Esophagus squamous epithelium (tissue), 5 donors: ENCODE results near the gene PLEKHB2. TPM values are rescaled to one million over a fixed set of nuclear protein-coding genes. Genes with fewer than 3 reads are reported as not detected.
A peak's percentile ranks its signal among the peaks of the same experiment; 100 is the strongest.

Source experiments
- DNase-seq: peaks from one replicate; lab custom pipeline; 2025; lab: John Stamatoyannopoulos, UW
- H3K27ac ChIP-seq, 4 donors: fragments of 200-600 bp; sonication (generic); one replicate each; pipeline ENCODE4 v1.5.1; 2016 to 2019; ENCODE audit warnings: mild to moderate bottlenecking in 1 of 4
- H3K27me3 ChIP-seq, 4 donors: fragments of 200-600 bp; sonication (generic); 1 replicate in 3 of 4; 2 replicates in 1 of 4; pipeline versions ENCODE4 v1.5.1 to v1.6.0; 2017 to 2021; ENCODE audit warnings: antibody characterized with exemption in 1 of 4
- H3K36me3 ChIP-seq, 3 donors: fragments of 200-600 bp; sonication (generic); one replicate each; pipeline ENCODE4 v1.5.1; 2016 to 2019
- H3K4me1 ChIP-seq, 3 donors: fragments of 200-600 bp; sonication (generic); one replicate each; pipeline ENCODE4 v1.5.1; 2017 to 2019
- H3K4me3 ChIP-seq, 4 donors: fragments of 200-600 bp; sonication (generic); 1 replicate in 3 of 4; 2 replicates in 1 of 4; pipeline ENCODE4 v1.5.1; 2016 to 2019; ENCODE audit warnings: mild to moderate bottlenecking in 2 of 4, moderate library complexity in 1 of 4
- H3K9me3 ChIP-seq, 3 donors: fragments of 200-600 bp; sonication (generic); one replicate each; pipeline ENCODE4 v1.5.1; 2016 to 2019
- CTCF ChIP-seq, 6 experiments: fragments of 450-650 bp in 4 of 6; fragments of 200-600 bp in 2 of 6; sonication (generic) in 2 of 6; IDR thresholded peaks; one replicate each; pipeline ENCODE4 v1.5.1; 2016 to 2019; ENCODE audit warnings: antibody characterized with exemption in 6 of 6, mild to moderate bottlenecking in 4 of 6, moderate library complexity in 4 of 6
- POLR2A ChIP-seq, 4 donors: fragments of 450-650 bp; IDR thresholded peaks; one replicate each; pipeline ENCODE4 v1.6.1; 2017; ENCODE audit warnings: antibody characterized with exemption in 4 of 4, mild to moderate bottlenecking in 4 of 4, moderate library complexity in 3 of 4
- WGBS, 2 donors: methylation state at CpG; one replicate each; pipeline ENCODE4 v1.1.5; 2018; 5-methylcytosine and 5-hydroxymethylcytosine counted together
- intact Hi-C: fragments of 100-400 bp; cut with DNase I; formaldehyde crosslinking; loops from one replicate; pipeline ENCODE4 v1.15.0; 2022
- total RNA-seq, 4 donors: library from RNA; depleted of rRNA; stranded (reverse); fragments of >200 nt; gene quantifications; one replicate each; pipeline ENCODE4 v1.1.0, GENCODE V29; 2016
- donor health status: DM: yes; HTN: yes; CAD: no.

Gene PLEKHB2
- total RNA-seq, 4 donors from 2014 or later, result 36.3 to 75.8 (median 47.4) TPM

- Histone ChIP-seq H3K27ac (no peak overlapping the region), H3K36me3 (peaks cover 7 to 85% (median 19%) of the 10 kb centered on the region in 3 donors)
- TF ChIP-seq POLR2A (IDR thresholded peaks at IDR 0.05), result no peak
- no peak for TF ChIP-seq CTCF (IDR thresholded peaks at IDR 0.05)
Measured at GRCh38 chr2:131085646-131086045, 19.5 kb upstream of the PLEKHB2 start.

GRCh38 chr2:131092458-131093005, 12.6 kb upstream of the PLEKHB2 start:
- Histone ChIP-seq H3K27ac (peak overlapping the region; percentile 97 to 100 (median 98)), H3K36me3 (peaks cover 0 to 34% (median 9%) of the 10 kb centered on the region in 3 donors), H3K4me3 (peak overlapping the region; percentile 80 to 88 (median 86)), H3K9me3 (no peaks in the 10 kb centered on the region), H3K4me1 (peaks cover 3 to 43% (median 5%) of the 10 kb centered on the region in 3 donors), H3K27me3 (no peaks in the 10 kb centered on the region)
- 1 to 2% methylated on average over 18 to 21 of the region's 26 CpGs for WGBS, 2 donors
- intact Hi-C loops, result no loop called here
- DNase-seq, result no peak
- no peak for TF ChIP-seq POLR2A (IDR thresholded peaks at IDR 0.05)
- TF ChIP-seq CTCF (IDR thresholded peaks at IDR 0.05), result no peak

More at GRCh38 chr2:131085646-131086045, 19.5 kb upstream of the PLEKHB2 start:
- Histone ChIP-seq H3K4me3 (no peak overlapping the region), H3K9me3 (no peaks in the 10 kb centered on the region), H3K27me3 (no peaks in the 10 kb centered on the region), H3K4me1 (peaks cover 0 to 27% (median 3%) of the 10 kb centered on the region in 3 donors)
- 68 to 77% methylated on average over 2 of the region's 2 CpGs for WGBS, 2 donors
- no peak for DNase-seq
- intact Hi-C loops, result no loop called here

GRCh38 chr2:131093006-131093695, 12.0 kb upstream of the PLEKHB2 start, which contains the start of gene FAM168B:
FAM168B (minus strand) TSS chr2:131093460; CDS start chr2:131082646, 10,814 bp downstream.
- intact Hi-C loops, result no loop called here
- peak in 1 of 6 experiments; percentile 22 for TF ChIP-seq CTCF (IDR thresholded peaks at IDR 0.05)
- peak in 3 of 4 donors; percentile 84 to 96 (median 94) for TF ChIP-seq POLR2A (IDR thresholded peaks at IDR 0.05)
- peak; percentile 26 for DNase-seq
- peak within 1 kb of the TSS; percentile 80 to 88 (median 86) for H3K4me3 ChIP-seq
- no peaks in the 10 kb centered on the region for H3K27me3 ChIP-seq
- H3K4me1 ChIP-seq, result peaks cover 3 to 38% (median 5%) of the 10 kb centered on the region in 3 donors
- H3K27ac ChIP-seq, result peak within 1 kb of the TSS; percentile 97 to 100 (median 98)
- WGBS, 2 donors, result 0% methylated on average over 2 of the region's 107 CpGs; no CpG with 5 or more reads in 1 of the 2 donors
- no peaks in the 10 kb centered on the region for H3K9me3 ChIP-seq
- H3K36me3 ChIP-seq, result peaks cover 0 to 28% (median 2%) of the 10 kb centered on the region in 3 donors

- H3K9me3 ChIP-seq, result no peaks in the 10 kb centered on the region
- no peak for DNase-seq
- peaks cover 3 to 38% (median 5%) of the 10 kb centered on the region in 3 donors for H3K4me1 ChIP-seq
- TF ChIP-seq POLR2A (IDR thresholded peaks at IDR 0.05) (no peak), CTCF (IDR thresholded peaks at IDR 0.05) (no peak)
- peak overlapping the region; percentile 80 to 88 (median 86) for H3K4me3 ChIP-seq
- 3 to 9% methylated on average over 27 to 28 of the region's 37 CpGs for WGBS, 2 donors
- H3K36me3 ChIP-seq, result peaks cover 0 to 20% (median 0%) of the 10 kb centered on the region in 3 donors
- H3K27me3 ChIP-seq, result no peaks in the 10 kb centered on the region
- H3K27ac ChIP-seq, result peak overlapping the region; percentile 97 to 100 (median 98)
- intact Hi-C loops, result no loop called here
Measured at GRCh38 chr2:131093696-131094462, 11.3 kb upstream of the PLEKHB2 start.
